Activated T-helper 17 cell treated with anti-CD3 and anti-CD28 coated beads, Interleukin-2, amount 50 U/mL, for 72 hours (primary cell): ENCODE results near the gene KRT74. TPM values are rescaled to one million over a fixed set of nuclear protein-coding genes. Genes with fewer than 3 reads are reported as not detected.

Source experiments
- ATAC-seq: fragments of 150-1000 bp; cut with Tn5 transposase; replicated peaks from 2 replicates; pipeline ENCODE4 v1.10.0; 2021; ENCODE audit warnings: mild to moderate bottlenecking, moderate library complexity
- H3K27ac Mint-ChIP-seq: one replicate; pipeline ENCODE4 v1.8.0; 2022; ENCODE audit warnings: mixed read lengths
- H3K27me3 Mint-ChIP-seq: one replicate; pipeline ENCODE4 v1.8.0; 2022; ENCODE audit warnings: mixed read lengths
- H3K36me3 Mint-ChIP-seq: one replicate; pipeline ENCODE4 v1.8.0; 2022; ENCODE audit warnings: low read depth, mild to moderate bottlenecking, mixed read lengths
- H3K4me1 Mint-ChIP-seq: one replicate; pipeline ENCODE4 v1.8.0; 2022; ENCODE audit warnings: mixed read lengths
- H3K4me3 Mint-ChIP-seq: one replicate; pipeline ENCODE4 v1.8.0; 2022; ENCODE audit warnings: mild to moderate bottlenecking, mixed read lengths
- H3K9me3 Mint-ChIP-seq: one replicate; pipeline ENCODE4 v1.8.0; 2022; ENCODE audit warnings: mixed read lengths
- total RNA-seq, 2 donors: library from RNA; stranded (reverse); gene quantifications; one replicate each; pipeline ENCODE4 v1.2.3, GENCODE V29; 2022

KRT74 gene
- total RNA-seq, 2 donors from 2014 or later: not detected

- no peak overlapping the region for H3K27ac Mint-ChIP-seq
- peaks cover 14% of the 10 kb centered on the region for H3K27me3 Mint-ChIP-seq
- H3K4me1 Mint-ChIP-seq: no peaks in the 10 kb centered on the region
Observed at GRCh38 chr12:52543985-52544883, 29.4 kb downstream of the KRT74 start.

GRCh38 chr12:52542785-52543318 is 30.8 kb downstream of the KRT74 start:
- Mint-ChIP-seq H3K27ac (no peak overlapping the region), H3K9me3 (no peaks in the 10 kb centered on the region), H3K4me3 (no peak overlapping the region), H3K36me3 (no peaks in the 10 kb centered on the region), H3K4me1 (no peaks in the 10 kb centered on the region), H3K27me3 (peaks cover 10% of the 10 kb centered on the region)
- ATAC-seq: no peak

More at GRCh38 chr12:52543985-52544883, 29.4 kb downstream of the KRT74 start:
- H3K4me3 Mint-ChIP-seq: no peak overlapping the region
- ATAC-seq: no peak
- H3K36me3 Mint-ChIP-seq: no peaks in the 10 kb centered on the region
- H3K9me3 Mint-ChIP-seq: no peaks in the 10 kb centered on the region

- Mint-ChIP-seq H3K27ac (no peak overlapping the region), H3K27me3 (peaks cover 10% of the 10 kb centered on the region), H3K4me3 (no peak overlapping the region), H3K9me3 (no peaks in the 10 kb centered on the region), H3K4me1 (no peaks in the 10 kb centered on the region), H3K36me3 (no peaks in the 10 kb centered on the region)
- ATAC-seq: no peak
Observed at GRCh38 chr12:52542157-52542556, 31.5 kb downstream of the KRT74 start.

GRCh38 chr12:52541709-52542108 is 31.9 kb downstream of the KRT74 start:
- no peaks in the 10 kb centered on the region for H3K36me3 Mint-ChIP-seq
- peaks cover 10% of the 10 kb centered on the region for H3K27me3 Mint-ChIP-seq
- H3K9me3 Mint-ChIP-seq: no peaks in the 10 kb centered on the region
- H3K4me1 Mint-ChIP-seq: no peaks in the 10 kb centered on the region
- no peak overlapping the region for H3K4me3 Mint-ChIP-seq
- no peak overlapping the region for H3K27ac Mint-ChIP-seq
- ATAC-seq: no peak

GRCh38 chr12:52540531-52540930 is 33.1 kb downstream of the KRT74 start:
- H3K4me1 Mint-ChIP-seq: no peaks in the 10 kb centered on the region
- no peaks in the 10 kb centered on the region for H3K9me3 Mint-ChIP-seq
- H3K27me3 Mint-ChIP-seq: peaks cover 6% of the 10 kb centered on the region
- ATAC-seq: no peak
- H3K36me3 Mint-ChIP-seq: no peaks in the 10 kb centered on the region
- H3K27ac Mint-ChIP-seq: no peak overlapping the region
- no peak overlapping the region for H3K4me3 Mint-ChIP-seq

GRCh38 chr12:52539821-52540173 is 33.8 kb downstream of the KRT74 start:
- no peak overlapping the region for H3K27ac Mint-ChIP-seq
- H3K9me3 Mint-ChIP-seq: no peaks in the 10 kb centered on the region
- H3K27me3 Mint-ChIP-seq: peaks cover 3% of the 10 kb centered on the region
- H3K4me1 Mint-ChIP-seq: no peaks in the 10 kb centered on the region
- ATAC-seq: no peak
- H3K4me3 Mint-ChIP-seq: no peak overlapping the region
- H3K36me3 Mint-ChIP-seq: no peaks in the 10 kb centered on the region

- ATAC-seq: no peak
- no peaks in the 10 kb centered on the region for H3K9me3 Mint-ChIP-seq
- no peaks in the 10 kb centered on the region for H3K36me3 Mint-ChIP-seq
- H3K4me1 Mint-ChIP-seq: no peaks in the 10 kb centered on the region
- no peak overlapping the region for H3K4me3 Mint-ChIP-seq
- H3K27me3 Mint-ChIP-seq: peaks cover 3% of the 10 kb centered on the region
- H3K27ac Mint-ChIP-seq: no peak overlapping the region
Observed at GRCh38 chr12:52539083-52539820, 34.4 kb downstream of the KRT74 start.

GRCh38 chr12:52537101-52537500 is 36.5 kb downstream of the KRT74 start:
- Mint-ChIP-seq H3K4me1 (no peaks in the 10 kb centered on the region), H3K4me3 (no peak overlapping the region), H3K27ac (no peak overlapping the region), H3K27me3 (no peaks in the 10 kb centered on the region), H3K9me3 (no peaks in the 10 kb centered on the region), H3K36me3 (no peaks in the 10 kb centered on the region)
- ATAC-seq: no peak

- H3K9me3 Mint-ChIP-seq: no peaks in the 10 kb centered on the region
- ATAC-seq: no peak
- H3K27me3 Mint-ChIP-seq: no peaks in the 10 kb centered on the region
- H3K4me1 Mint-ChIP-seq: no peaks in the 10 kb centered on the region
- no peaks in the 10 kb centered on the region for H3K36me3 Mint-ChIP-seq
- H3K4me3 Mint-ChIP-seq: no peak overlapping the region
- H3K27ac Mint-ChIP-seq: no peak overlapping the region
Observed at GRCh38 chr12:52535574-52535973, 38.1 kb downstream of the KRT74 start.

- Mint-ChIP-seq H3K4me3 (no peak overlapping the region), H3K36me3 (no peaks in the 10 kb centered on the region), H3K27ac (no peak overlapping the region), H3K9me3 (no peaks in the 10 kb centered on the region), H3K4me1 (no peaks in the 10 kb centered on the region), H3K27me3 (no peaks in the 10 kb centered on the region)
- no peak for ATAC-seq
Observed at GRCh38 chr12:52534482-52534881, 39.2 kb downstream of the KRT74 start.

- Mint-ChIP-seq H3K4me1 (no peaks in the 10 kb centered on the region), H3K36me3 (no peaks in the 10 kb centered on the region), H3K9me3 (no peaks in the 10 kb centered on the region), H3K27me3 (no peaks in the 10 kb centered on the region), H3K27ac (no peak overlapping the region), H3K4me3 (no peak overlapping the region)
- ATAC-seq: no peak
Observed at GRCh38 chr12:52533686-52534470, 39.8 kb downstream of the KRT74 start.

GRCh38 chr12:52532636-52533035 is 41.0 kb downstream of the KRT74 start:
- Mint-ChIP-seq H3K27ac (no peak overlapping the region), H3K36me3 (no peaks in the 10 kb centered on the region), H3K27me3 (no peaks in the 10 kb centered on the region), H3K9me3 (no peaks in the 10 kb centered on the region), H3K4me3 (no peak overlapping the region), H3K4me1 (no peaks in the 10 kb centered on the region)
- no peak for ATAC-seq

GRCh38 chr12:52531566-52532300 is 41.9 kb downstream of the KRT74 start:
- no peak overlapping the region for H3K27ac Mint-ChIP-seq
- H3K36me3 Mint-ChIP-seq: no peaks in the 10 kb centered on the region
- no peak overlapping the region for H3K4me3 Mint-ChIP-seq
- ATAC-seq: no peak
- H3K4me1 Mint-ChIP-seq: no peaks in the 10 kb centered on the region
- no peaks in the 10 kb centered on the region for H3K27me3 Mint-ChIP-seq
- H3K9me3 Mint-ChIP-seq: no peaks in the 10 kb centered on the region

GRCh38 chr12:52530905-52531304 is 42.7 kb downstream of the KRT74 start:
- H3K27ac Mint-ChIP-seq: no peak overlapping the region
- no peaks in the 10 kb centered on the region for H3K4me1 Mint-ChIP-seq
- H3K9me3 Mint-ChIP-seq: no peaks in the 10 kb centered on the region
- no peaks in the 10 kb centered on the region for H3K36me3 Mint-ChIP-seq
- no peak for ATAC-seq
- H3K4me3 Mint-ChIP-seq: no peak overlapping the region
- no peaks in the 10 kb centered on the region for H3K27me3 Mint-ChIP-seq
